ENCODE data around the gene HOXA2. TPM values are rescaled to one million over a fixed set of nuclear protein-coding genes. Genes with fewer than 3 reads are reported as not detected.

HOXA2 gene
- total RNA-seq, 4 donors from 2014 or later = 3.1 to 7.0 (median 5.0) TPM

DNA sequence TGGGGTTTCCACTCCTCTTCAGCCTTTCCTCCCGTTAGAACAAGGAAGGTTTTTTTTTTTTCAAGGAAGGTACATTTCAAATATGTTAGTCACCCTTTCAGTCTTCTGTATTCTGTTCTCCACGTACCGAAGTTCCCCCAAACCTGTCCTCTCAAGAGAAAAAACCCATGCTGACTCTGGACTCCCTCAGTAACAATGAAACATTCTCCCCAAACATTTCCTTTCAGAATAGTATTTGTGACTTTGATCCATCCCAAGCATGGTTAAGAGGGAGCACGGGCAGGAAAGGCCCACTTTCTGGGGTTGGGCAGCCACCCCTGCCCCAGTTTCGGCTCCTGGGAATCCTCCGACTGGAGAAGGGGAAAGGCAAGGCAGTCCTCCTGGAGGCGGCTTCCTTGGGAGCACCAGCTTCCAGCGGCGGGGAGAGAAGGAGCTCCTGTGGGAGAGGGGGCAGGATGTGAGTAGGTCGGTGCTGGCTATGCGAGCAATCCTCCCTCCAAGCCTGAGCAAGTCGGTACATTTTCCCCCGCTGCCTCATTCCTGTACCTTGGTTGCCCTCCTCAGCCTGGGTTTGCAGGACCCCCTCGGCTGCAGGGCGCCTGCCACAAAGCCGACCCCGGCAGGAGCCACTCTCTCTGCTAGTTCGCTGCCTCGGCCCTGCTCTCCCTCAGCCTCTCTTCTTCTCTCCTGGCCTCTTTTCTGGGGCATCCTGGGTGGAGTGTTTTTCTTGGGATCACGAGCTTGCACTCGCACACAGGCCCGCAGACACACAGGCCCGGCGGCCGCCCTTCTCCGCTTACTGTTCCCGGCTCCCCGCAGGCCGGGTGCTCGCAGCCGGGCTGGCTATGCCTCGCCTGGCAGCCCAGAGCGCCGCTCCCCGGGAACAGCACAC, 4.6 kb downstream of the HOXA2 start:
- Histone ChIP-seq H3K27me3 (no peaks in the 10 kb centered on the region), H3K36me3 (no peaks in the 10 kb centered on the region), H3K4me3 (peak overlapping the region; percentile 74 to 96), H3K27ac (peak overlapping the region; percentile 82 to 99 (median 96)), H3K4me1 (peaks cover 0 to 46% (median 4%) of the 10 kb centered on the region in 3 donors), H3K9me3 (no peaks in the 10 kb centered on the region)
- TF ChIP-seq POLR2AphosphoS5 (IDR thresholded peaks at IDR 0.05) = no peak
- TF ChIP-seq, protein P1, sequence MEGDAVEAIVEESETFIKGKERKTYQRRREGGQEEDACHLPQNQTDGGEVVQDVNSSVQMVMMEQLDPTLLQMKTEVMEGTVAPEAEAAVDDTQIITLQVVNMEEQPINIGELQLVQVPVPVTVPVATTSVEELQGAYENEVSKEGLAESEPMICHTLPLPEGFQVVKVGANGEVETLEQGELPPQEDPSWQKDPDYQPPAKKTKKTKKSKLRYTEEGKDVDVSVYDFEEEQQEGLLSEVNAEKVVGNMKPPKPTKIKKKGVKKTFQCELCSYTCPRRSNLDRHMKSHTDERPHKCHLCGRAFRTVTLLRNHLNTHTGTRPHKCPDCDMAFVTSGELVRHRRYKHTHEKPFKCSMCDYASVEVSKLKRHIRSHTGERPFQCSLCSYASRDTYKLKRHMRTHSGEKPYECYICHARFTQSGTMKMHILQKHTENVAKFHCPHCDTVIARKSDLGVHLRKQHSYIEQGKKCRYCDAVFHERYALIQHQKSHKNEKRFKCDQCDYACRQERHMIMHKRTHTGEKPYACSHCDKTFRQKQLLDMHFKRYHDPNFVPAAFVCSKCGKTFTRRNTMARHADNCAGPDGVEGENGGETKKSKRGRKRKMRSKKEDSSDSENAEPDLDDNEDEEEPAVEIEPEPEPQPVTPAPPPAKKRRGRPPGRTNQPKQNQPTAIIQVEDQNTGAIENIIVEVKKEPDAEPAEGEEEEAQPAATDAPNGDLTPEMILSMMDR (IDR thresholded peaks at IDR 0.05) = peak in 1 of 4 experiments; percentile 24
- 3 to 11% methylated on average over 6 to 12 of the region's 35 CpGs for WGBS, 2 donors (ENCODE audit: low coverage in 1 of 2)
- no peak for ATAC-seq

DNA sequence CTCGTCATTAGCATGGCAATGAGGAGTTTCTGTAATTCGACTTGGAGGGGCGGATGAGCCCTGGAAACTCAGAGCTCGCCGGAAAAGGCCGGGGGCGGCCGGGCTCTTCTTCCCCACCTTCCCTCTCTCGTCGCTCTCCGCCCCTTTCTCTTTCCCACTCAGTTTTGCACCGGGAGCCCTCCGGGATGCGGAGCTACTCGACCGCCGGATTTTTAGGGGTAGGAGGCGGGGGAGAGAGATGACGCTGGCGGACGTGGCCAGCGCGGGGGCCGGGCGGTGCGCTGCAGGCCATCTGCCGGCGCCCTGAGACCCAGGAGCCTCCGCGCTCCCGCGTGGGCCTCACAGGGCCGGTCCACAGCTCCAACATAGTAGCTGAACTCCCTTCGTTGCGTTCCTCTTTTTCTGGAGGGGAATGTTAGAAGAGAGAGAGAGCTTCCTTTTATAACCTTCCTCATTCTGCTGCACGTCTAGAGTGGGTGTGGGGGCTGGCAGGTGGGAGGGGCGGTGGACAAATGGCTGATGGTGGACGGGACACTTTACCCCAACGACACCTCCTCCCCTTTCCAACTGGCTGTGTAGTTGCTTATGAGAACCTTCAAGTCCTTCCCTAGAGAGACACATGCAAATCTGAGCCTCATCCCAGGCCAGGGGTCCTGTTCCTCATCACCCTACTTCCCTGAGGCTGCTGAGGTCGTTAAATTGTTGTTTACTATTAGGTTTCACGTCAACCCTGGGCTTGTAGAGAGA, 5.5 kb downstream of the HOXA2 start:
- Histone ChIP-seq H3K27ac (peak overlapping the region; percentile 82 to 99 (median 96)), H3K9me3 (no peaks in the 10 kb centered on the region), H3K27me3 (no peaks in the 10 kb centered on the region), H3K4me3 (peak overlapping the region; percentile 74 to 96), H3K4me1 (peaks cover 0 to 46% (median 4%) of the 10 kb centered on the region in 3 donors), H3K36me3 (no peaks in the 10 kb centered on the region)
- ATAC-seq = peak; percentile 46
- 1 to 2% methylated on average over 14 to 16 of the region's 41 CpGs for WGBS, 2 donors (ENCODE audit: low coverage in 1 of 2)
- TF ChIP-seq EP300 (IDR thresholded peaks at IDR 0.05) = no peak
- TF ChIP-seq POLR2A (IDR thresholded peaks at IDR 0.05) = peak; percentile 61 to 62
- TF ChIP-seq POLR2AphosphoS5 (IDR thresholded peaks at IDR 0.05) = peak; percentile 54
- TF ChIP-seq, protein P1 (IDR thresholded peaks at IDR 0.05) = peak in 2 of 4 experiments; percentile 11 to 12

DNA sequence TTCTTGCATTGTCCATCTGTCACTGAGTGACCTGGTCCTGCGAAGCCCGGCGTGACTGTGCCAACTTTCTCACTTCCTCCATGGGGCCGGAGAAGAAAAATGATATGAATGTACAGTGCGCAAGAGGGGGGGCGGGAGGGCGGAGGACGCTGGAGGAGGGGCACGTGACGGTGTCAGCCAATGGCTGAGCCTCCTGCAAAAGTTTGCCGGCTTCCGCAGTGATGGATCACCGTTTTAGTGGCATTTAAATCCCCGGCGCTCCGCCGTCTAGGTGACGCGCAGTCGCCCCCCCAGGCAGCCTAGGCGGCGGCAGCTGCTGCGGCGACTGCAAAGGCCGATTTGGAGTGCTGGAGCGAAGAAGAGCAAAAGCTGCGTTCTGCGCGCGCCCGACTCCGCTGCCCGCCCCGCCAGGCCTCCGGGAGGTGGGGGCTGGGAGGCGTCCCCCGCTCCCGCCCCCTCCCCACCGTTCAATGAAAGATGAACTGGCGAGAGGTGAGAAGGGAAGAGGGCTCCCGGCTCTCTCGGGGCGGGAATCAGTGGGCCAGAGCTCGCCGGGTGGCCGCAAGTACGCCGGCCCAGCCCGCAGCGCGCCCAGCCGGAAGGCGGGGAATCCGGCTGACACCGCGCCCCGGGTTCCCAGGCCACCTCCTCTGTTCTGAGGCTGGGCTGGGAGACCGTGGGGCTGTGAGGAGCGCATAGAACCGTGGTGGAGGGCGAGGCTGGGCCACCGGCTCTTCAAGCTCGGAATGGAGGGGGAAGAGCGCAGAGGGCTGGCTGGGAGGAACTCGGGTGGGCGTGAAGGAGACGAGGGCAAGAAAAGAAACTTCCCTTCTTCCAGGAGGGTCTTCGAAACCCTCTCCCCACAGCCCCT, 6.4 kb downstream of the HOXA2 start, which contains the start of gene HOXA1:
HOXA1 (minus strand) TSS at position 104 of the 871 bp plus-strand sequence; CDS start at position 16, 88 bp downstream.
- no peaks in the 10 kb centered on the region for H3K27me3 ChIP-seq
- H3K9me3 ChIP-seq = no peaks in the 10 kb centered on the region
- peak within 1 kb of the TSS; percentile 82 to 99 (median 96) for H3K27ac ChIP-seq
- no peaks in the 10 kb centered on the region for H3K36me3 ChIP-seq
- WGBS, 2 donors (ENCODE audit: low coverage in 1 of 2) = 0% methylated on average over 3 of the region's 68 CpGs
- TF ChIP-seq POLR2AphosphoS5 (IDR thresholded peaks at IDR 0.05) (peak; percentile 98), POLR2A (IDR thresholded peaks at IDR 0.05) (peak; percentile 86 to 94)
- TF ChIP-seq, protein P1 (IDR thresholded peaks at IDR 0.05) = no peak
- peak; percentile 90 for ATAC-seq
- peak within 1 kb of the TSS; percentile 74 to 96 for H3K4me3 ChIP-seq
- H3K4me1 ChIP-seq = peaks cover 0 to 45% (median 4%) of the 10 kb centered on the region in 3 donors

DNA sequence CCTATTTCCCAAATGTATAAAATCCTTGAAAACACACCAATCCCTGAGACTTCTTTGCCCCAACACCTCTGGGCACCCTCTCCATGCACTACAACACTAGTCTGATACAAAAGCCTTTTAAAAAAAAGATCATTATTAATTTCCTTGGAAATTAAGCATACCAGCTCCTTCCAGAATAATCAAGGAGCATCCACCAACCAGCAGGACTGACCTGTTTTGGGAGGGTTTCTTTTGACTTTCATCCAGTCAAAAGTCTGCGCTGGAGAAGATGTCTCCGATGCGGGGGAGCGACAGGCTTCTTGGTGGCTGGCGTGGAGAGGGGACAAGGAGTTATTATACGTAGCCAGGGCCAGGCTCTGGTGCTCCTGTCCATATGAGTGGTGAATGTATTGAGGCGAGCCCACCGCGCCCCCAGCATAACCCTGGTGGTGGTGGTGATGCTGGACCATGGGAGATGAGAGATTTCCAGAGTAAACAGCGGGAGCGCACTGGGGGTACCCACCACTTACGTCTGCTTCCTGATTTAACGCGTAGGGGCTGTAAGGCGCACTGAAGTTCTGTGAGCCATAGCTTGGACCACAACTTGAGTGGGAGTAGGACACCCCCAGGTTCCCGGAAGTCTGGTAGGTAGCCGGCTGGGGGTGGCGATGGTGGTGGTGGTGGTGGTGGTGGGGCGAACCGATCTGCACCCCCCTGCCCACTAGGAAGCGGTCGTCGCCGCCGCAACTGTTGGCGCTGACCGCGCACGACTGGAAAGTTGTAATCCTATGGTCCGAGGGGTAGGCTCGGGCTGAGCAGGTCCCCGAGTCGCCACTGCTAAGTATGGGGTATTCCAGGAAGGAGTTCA, 7.2 kb downstream of the HOXA2 start:
- Histone ChIP-seq H3K4me3 (peak overlapping the region; percentile 74 to 96), H3K36me3 (no peaks in the 10 kb centered on the region), H3K27ac (peak overlapping the region in 3 of 4 donors; percentile 93 to 99 (median 98)), H3K9me3 (no peaks in the 10 kb centered on the region), H3K27me3 (no peaks in the 10 kb centered on the region), H3K4me1 (peaks cover 0 to 37% (median 4%) of the 10 kb centered on the region in 3 donors)
- TF ChIP-seq EP300 (IDR thresholded peaks at IDR 0.05) (no peak), POLR2A (IDR thresholded peaks at IDR 0.05) (no peak), POLR2AphosphoS5 (IDR thresholded peaks at IDR 0.05) (no peak)
- TF ChIP-seq, protein P1 (IDR thresholded peaks at IDR 0.05) = no peak
- no peak for ATAC-seq
- 27 to 60% methylated on average over 3 to 4 of the region's 33 CpGs for WGBS, 2 donors (ENCODE audit: low coverage in 1 of 2)
